Gastrocnemius medialis (tissue), 4 donors: ENCODE measurements around the gene RAPGEF1.

Experiments used
- CTCF ChIP-seq, 5 experiments: fragments of 450-650 bp in 3 of 5; fragments of 200-600 bp in 2 of 5; sonication (generic) in 2 of 5; IDR thresholded peaks in 4 of 5; conservative IDR thresholded peaks in 1 of 5; 1 replicate in 4 of 5; 2 replicates in 1 of 5; pipeline ENCODE4 v1.5.1; 2016 to 2019; ENCODE audit warnings: antibody characterized with exemption in 5 of 5, mild to moderate bottlenecking in 3 of 5, moderate library complexity in 3 of 5
- POLR2A ChIP-seq, 2 donors: fragments of 450-650 bp; IDR thresholded peaks; one replicate each; pipeline ENCODE4 v1.6.1; 2017; ENCODE audit warnings: antibody characterized with exemption in 2 of 2, mild to moderate bottlenecking in 2 of 2, moderate library complexity in 2 of 2

DNA sequence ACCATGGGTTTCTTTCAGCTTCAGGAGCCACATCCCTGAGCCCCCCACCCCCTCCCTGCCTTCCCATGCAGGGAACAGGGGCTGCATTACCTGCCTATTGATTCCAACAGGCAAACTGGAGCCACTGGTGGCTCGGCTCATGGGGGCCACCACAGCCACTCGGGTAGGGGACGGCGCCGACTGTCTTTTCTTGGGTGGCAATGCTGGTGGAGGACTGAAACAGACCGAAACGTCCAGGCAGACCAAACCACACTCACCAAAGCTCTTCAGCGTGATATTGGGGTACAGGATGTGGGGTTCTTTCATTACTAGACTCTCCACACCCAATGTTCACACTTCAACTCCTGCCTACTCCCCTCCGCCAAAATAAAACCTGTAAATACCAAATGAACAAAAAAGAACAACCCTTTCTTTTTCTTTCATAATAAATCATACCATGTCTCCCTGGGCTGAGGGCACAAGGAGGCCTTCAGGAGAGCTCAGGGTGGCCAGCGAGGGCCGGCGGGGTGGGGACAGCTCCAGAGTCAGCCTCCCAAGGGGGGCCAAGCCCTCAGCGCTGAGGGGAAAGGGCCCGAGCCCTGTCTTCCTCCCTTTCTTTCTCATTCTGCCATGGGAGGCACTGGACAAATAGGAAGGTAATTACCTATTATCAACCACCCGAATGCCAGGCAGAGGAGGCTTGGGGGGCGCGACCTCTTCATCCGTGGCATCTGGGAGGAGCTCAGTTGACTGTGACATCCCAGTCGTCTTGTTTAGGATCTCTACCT lies 111.2 kb downstream of the RAPGEF1 start:
- no peak for TF ChIP-seq CTCF (IDR thresholded peaks at IDR 0.05 in 4 of 5, conservative IDR thresholded peaks at IDR 0.05 in 1 of 5)
- no peak for TF ChIP-seq POLR2A (IDR thresholded peaks at IDR 0.05)
